ENCODE data around the gene TNNI2.

Gene TNNI2

GRCh38 chr11:1822648-1823375 lies 16.0 kb upstream of the TNNI2 start:
- DNase-seq, result no peak

- no peak for DNase-seq
Observed at GRCh38 chr11:1823376-1824220, 15.2 kb upstream of the TNNI2 start.

- no peak for DNase-seq
Observed at GRCh38 chr11:1824221-1825038, 14.4 kb upstream of the TNNI2 start.

- no peak for DNase-seq
Observed at GRCh38 chr11:1825039-1825740, 13.6 kb upstream of the TNNI2 start.

- DNase-seq, result no peak
Observed at GRCh38 chr11:1825785-1826451, 12.9 kb upstream of the TNNI2 start.

- no peak for DNase-seq
Observed at GRCh38 chr11:1826552-1827094, 12.2 kb upstream of the TNNI2 start.

GRCh38 chr11:1827095-1827813 lies 11.5 kb upstream of the TNNI2 start:
- DNase-seq, result no peak

- peak in 1 of 5 experiments; percentile 7 for DNase-seq
Observed at GRCh38 chr11:1827931-1828330, 10.8 kb upstream of the TNNI2 start.

- no peak for DNase-seq
Observed at GRCh38 chr11:1828542-1828941, 10.2 kb upstream of the TNNI2 start.

GRCh38 chr11:1829039-1829820 lies 9.6 kb upstream of the TNNI2 start:
- DNase-seq, result peak in 1 of 5 experiments; percentile 9

- no peak for DNase-seq
Observed at GRCh38 chr11:1830004-1830321, 8.8 kb upstream of the TNNI2 start.

- DNase-seq, result peak in 1 of 5 experiments; percentile 6
Observed at GRCh38 chr11:1830322-1831223, 8.2 kb upstream of the TNNI2 start.

- DNase-seq, result peak in 2 of 5 experiments; percentile 2 to 8
Observed at GRCh38 chr11:1831338-1832210, 7.2 kb upstream of the TNNI2 start.

- peak in 4 of 5 experiments; percentile 43 to 64 (median 58) for DNase-seq
Observed at GRCh38 chr11:1832211-1832919, 6.4 kb upstream of the TNNI2 start.

GRCh38 chr11:1832920-1833295 lies 5.9 kb upstream of the TNNI2 start:
- DNase-seq, result no peak

GRCh38 chr11:1834062-1834610 lies 4.6 kb upstream of the TNNI2 start:
- no peak for DNase-seq

Data from T-helper 2 cell (primary cell).